Left colon (tissue), 2 donors: ENCODE data around the gene NR6A1. TPM values are rescaled to one million over a fixed set of nuclear protein-coding genes. Genes with fewer than 3 reads are reported as not detected.

Experiments
- ATAC-seq: fragments of 200-7000 bp; cut with Tn5 transposase; one replicate; pipeline ENCODE4 v1.9.1; 2020; ENCODE audit warnings: mild to moderate bottlenecking, moderate library complexity
- DNase-seq, 2 donors: peaks; one replicate each; pipeline ENCODE4 v3.0.0-alpha.2; 2020
- intact Hi-C, 2 donors: fragments of 100-400 bp; cut with DNase I in 1 of 2; cut with micrococcal nuclease in 1 of 2; formaldehyde crosslinking; loops; one replicate each; pipeline versions ENCODE4 v1.11.2 to v1.14.0; 2022; cut with DNase I, micrococcal nuclease
- total RNA-seq, 2 donors: library from RNA; stranded (reverse); fragmentation: NEBNext Ultra II Directional; extraction: Animal tissue kit (Norgen Biotek cat#: 25700); gene quantifications; one replicate each; pipeline ENCODE4 v1.2.1, GENCODE V29; 2021
- donor health status: DM: no; HTN: no; CAD: no.
- donor health status: DM: yes; HTN: yes; CAD: no.

NR6A1 gene
- total RNA-seq, 2 donors from 2014 or later: 4.6 to 7.1 TPM

GRCh38 chr9:124531115-124531514 is 240.0 kb downstream of the NR6A1 start:
- intact Hi-C loops: no loop called here
- DNase-seq (no peak), ATAC-seq (no peak)

- ATAC-seq: no peak
- DNase-seq: no peak
- intact Hi-C loops: no loop called here
Measured at GRCh38 chr9:124530246-124530645, 240.9 kb downstream of the NR6A1 start.

GRCh38 chr9:124527781-124528180 is 243.3 kb downstream of the NR6A1 start:
- intact Hi-C loops: no loop called here
- DNase-seq (no peak), ATAC-seq (peak; percentile 41)

- ATAC-seq (no peak), DNase-seq (no peak)
- intact Hi-C loops: no loop called here
Measured at GRCh38 chr9:124526174-124526573, 244.9 kb downstream of the NR6A1 start.

GRCh38 chr9:124522121-124523098 is 248.7 kb downstream of the NR6A1 start:
- intact Hi-C loops: no loop called here
- ATAC-seq: no peak
- DNase-seq: no peak

- ATAC-seq (no peak), DNase-seq (no peak)
- intact Hi-C loops: no loop called here
Measured at GRCh38 chr9:124521142-124521541, 250.0 kb downstream of the NR6A1 start.

GRCh38 chr9:124520206-124520596 is 250.9 kb downstream of the NR6A1 start:
- DNase-seq: no peak
- intact Hi-C loops: no loop called here
- peak; percentile 84 for ATAC-seq

- intact Hi-C loops: no loop called here
- DNase-seq: no peak
- ATAC-seq: no peak
Measured at GRCh38 chr9:124518116-124518515, 253.0 kb downstream of the NR6A1 start.

- DNase-seq (no peak), ATAC-seq (no peak)
- intact Hi-C loops: no loop called here
Measured at GRCh38 chr9:124517600-124517999, 253.5 kb downstream of the NR6A1 start.

- no peak for ATAC-seq
- intact Hi-C loops: no loop called here
- DNase-seq: no peak
Measured at GRCh38 chr9:124514874-124515273, 256.2 kb downstream of the NR6A1 start.

- intact Hi-C loops: no loop called here
- ATAC-seq: no peak
- no peak for DNase-seq
Measured at GRCh38 chr9:124514125-124514524, 257.0 kb downstream of the NR6A1 start.

- intact Hi-C loops: no loop called here
- DNase-seq (no peak), ATAC-seq (peak; percentile 21)
Measured at GRCh38 chr9:124513376-124513994, 257.6 kb downstream of the NR6A1 start.

GRCh38 chr9:124512806-124513204 is 258.3 kb downstream of the NR6A1 start:
- ATAC-seq (no peak), DNase-seq (no peak)
- intact Hi-C loops: no loop called here

GRCh38 chr9:124511891-124512805 is 259.0 kb downstream of the NR6A1 start:
- DNase-seq (no peak), ATAC-seq (peak; percentile 20)
- intact Hi-C loops: no loop called here

GRCh38 chr9:124511426-124511840 is 259.7 kb downstream of the NR6A1 start:
- DNase-seq (no peak), ATAC-seq (no peak)
- intact Hi-C loops: no loop called here

- ATAC-seq (no peak), DNase-seq (no peak)
- intact Hi-C loops: no loop called here
Measured at GRCh38 chr9:124510650-124511425, 260.3 kb downstream of the NR6A1 start.

- intact Hi-C loops: no loop called here
- ATAC-seq: no peak
- DNase-seq: no peak
Measured at GRCh38 chr9:124507880-124508423, 263.2 kb downstream of the NR6A1 start.
